ENCODE measurements around the gene RCAN3.

Gene RCAN3

GRCh38 chr1:24586970-24587820 is 84.6 kb downstream of the RCAN3 start:
- peak; percentile 15 for DNase-seq

DNA sequence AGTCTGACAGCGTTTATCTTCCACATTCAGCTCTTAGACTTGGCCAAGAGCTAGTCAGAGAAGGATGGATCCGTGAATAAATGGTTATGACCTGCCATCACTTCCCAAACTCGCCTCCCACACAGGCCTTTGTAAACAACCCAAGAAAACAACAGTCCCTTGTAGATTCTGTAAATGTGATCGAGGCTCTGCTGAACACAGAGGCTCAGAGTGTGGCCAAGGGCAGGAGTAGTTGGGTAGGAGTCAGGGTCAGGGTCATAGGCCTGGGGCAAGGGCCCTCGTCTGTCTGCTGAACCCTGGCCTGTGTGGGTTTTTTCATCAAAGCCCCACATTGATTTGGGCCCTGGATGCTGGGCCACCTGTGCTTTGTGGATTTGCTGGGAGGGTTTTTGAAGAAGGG is 85.9 kb downstream of the RCAN3 start:
- DNase-seq, result no peak

DNA sequence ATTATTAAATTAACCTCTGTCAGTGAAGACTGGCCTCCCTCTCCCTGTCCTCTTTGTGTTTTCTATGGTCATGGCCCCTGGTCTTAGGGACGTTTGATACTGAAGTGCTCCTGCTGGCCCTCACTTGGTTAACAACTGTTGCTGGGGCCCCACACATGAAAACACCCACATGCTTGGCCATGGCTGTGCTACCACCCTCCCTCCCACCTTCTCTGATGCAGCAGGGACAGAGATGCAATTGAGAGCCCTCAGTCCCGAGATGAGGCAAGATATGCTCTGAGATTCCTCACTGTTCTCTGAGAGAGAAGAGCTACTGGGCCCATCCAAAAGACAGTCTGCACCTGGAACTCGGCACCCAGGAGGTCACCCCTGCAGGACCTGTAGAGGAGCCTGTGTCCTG is 86.6 kb downstream of the RCAN3 start:
- DNase-seq, result no peak
